ENCODE measurements around the gene ALLC.

The ALLC gene

GRCh38 chr2:3656762-3657721, 958 bp upstream of the ALLC start:
- DNase-seq = no peak

- peak; percentile 11 for DNase-seq
Observed at GRCh38 chr2:3659447-3660432, 1.7 kb downstream of the ALLC start.

- DNase-seq = peak; percentile 13
Observed at GRCh38 chr2:3660640-3661039, 2.6 kb downstream of the ALLC start.

GRCh38 chr2:3661149-3661660, 3.2 kb downstream of the ALLC start:
- DNase-seq = peak; percentile 6

- DNase-seq = peak; percentile 4
Observed at GRCh38 chr2:3662239-3662638, 4.2 kb downstream of the ALLC start.

- DNase-seq = no peak
Observed at GRCh38 chr2:3664118-3664517, 6.1 kb downstream of the ALLC start.

- no peak for DNase-seq
Observed at GRCh38 chr2:3664925-3665324, 6.9 kb downstream of the ALLC start.

- peak; percentile 4 for DNase-seq
Observed at GRCh38 chr2:3665886-3666612, 8.0 kb downstream of the ALLC start.

GRCh38 chr2:3666613-3666975, 8.6 kb downstream of the ALLC start:
- DNase-seq = no peak

- peak; percentile 6 for DNase-seq
Observed at GRCh38 chr2:3667151-3667631, 9.2 kb downstream of the ALLC start.

- DNase-seq = peak; percentile 10
Observed at GRCh38 chr2:3669656-3670055, 11.7 kb downstream of the ALLC start.

GRCh38 chr2:3670376-3670775, 12.4 kb downstream of the ALLC start:
- DNase-seq = no peak

GRCh38 chr2:3670941-3671340, 12.9 kb downstream of the ALLC start:
- no peak for DNase-seq

GRCh38 chr2:3672861-3673678, 15.1 kb downstream of the ALLC start:
- no peak for DNase-seq

- DNase-seq = no peak
Observed at GRCh38 chr2:3674066-3674845, 16.3 kb downstream of the ALLC start.

GRCh38 chr2:3675687-3676086, 17.7 kb downstream of the ALLC start:
- no peak for DNase-seq

- no peak for DNase-seq
Observed at GRCh38 chr2:3677436-3677835, 19.4 kb downstream of the ALLC start.

GRCh38 chr2:3678212-3678611, 20.2 kb downstream of the ALLC start:
- no peak for DNase-seq

- DNase-seq = no peak
Observed at GRCh38 chr2:3679180-3679579, 21.2 kb downstream of the ALLC start.

GRCh38 chr2:3679616-3680393, 21.8 kb downstream of the ALLC start:
- no peak for DNase-seq

All from CD4-positive, alpha-beta T cell treated with Interleukin-15 for 1 hour (primary cell).